Hematopoietic multipotent progenitor cell treated with erythropoietin and hydrocortisone succinate and interleukin-3 and kit ligand, for 17 days (in vitro differentiated cells): ENCODE data around the gene OCIAD1.
"Not testable (repeated sequence)": the region's sequence is repeated elsewhere in the genome, so short reads cannot be mapped to it uniquely, and the experiment has no call there.

ENCODE experiments used
- DNase-seq: peaks from one replicate; pipeline ENCODE4 v3.0.0-alpha.2; 2015; ENCODE audit warnings: low spot score

OCIAD1 gene, protein sequence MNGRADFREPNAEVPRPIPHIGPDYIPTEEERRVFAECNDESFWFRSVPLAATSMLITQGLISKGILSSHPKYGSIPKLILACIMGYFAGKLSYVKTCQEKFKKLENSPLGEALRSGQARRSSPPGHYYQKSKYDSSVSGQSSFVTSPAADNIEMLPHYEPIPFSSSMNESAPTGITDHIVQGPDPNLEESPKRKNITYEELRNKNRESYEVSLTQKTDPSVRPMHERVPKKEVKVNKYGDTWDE

DNA sequence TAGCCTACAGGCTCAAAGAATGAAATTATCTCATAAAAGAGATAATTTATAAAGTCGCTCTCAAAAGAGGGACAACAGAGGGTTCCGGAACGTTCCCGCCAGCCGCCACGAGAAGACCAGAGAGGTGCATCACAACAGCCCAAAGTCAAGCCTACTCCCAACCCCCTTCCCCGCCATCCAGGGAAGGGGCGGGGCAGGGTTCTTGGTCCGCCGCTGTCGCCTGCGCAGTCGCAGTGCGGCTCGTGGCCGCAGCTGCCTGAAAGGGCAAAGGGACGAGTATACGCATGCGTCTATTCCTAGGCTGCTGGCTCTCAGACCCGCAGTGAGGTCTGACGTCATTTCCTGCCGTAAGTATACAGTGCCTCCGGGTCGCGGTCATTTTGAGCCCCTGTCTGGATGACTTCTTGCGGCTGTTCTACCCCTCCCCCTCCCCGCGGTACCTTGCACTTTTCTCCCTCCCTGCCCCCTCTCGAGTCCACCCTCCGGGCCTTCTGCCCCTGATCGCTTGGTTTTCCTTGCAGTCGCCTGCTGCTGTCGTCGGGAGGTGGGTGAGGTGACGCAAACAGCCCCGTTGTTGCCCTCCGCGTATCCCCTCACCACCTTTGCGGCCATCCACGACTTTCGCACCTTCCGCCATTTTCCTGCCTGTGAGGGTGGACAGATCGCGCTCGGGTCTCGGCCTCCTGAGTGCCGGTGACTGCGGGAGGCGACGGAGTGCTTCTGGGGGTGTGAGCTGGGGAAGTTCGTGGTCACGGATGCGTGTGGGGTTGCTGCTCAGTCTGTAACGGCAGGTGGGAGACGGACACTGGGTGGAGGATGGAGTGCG, at the start of gene OCIAD1:
Gene OCIAD1, plus strand, starts transcription at position 383 of the 826 bp plus-strand sequence. CDS start 1,537 bp downstream, outside the sequence.
- DNase-seq, result peak; percentile 97

DNA sequence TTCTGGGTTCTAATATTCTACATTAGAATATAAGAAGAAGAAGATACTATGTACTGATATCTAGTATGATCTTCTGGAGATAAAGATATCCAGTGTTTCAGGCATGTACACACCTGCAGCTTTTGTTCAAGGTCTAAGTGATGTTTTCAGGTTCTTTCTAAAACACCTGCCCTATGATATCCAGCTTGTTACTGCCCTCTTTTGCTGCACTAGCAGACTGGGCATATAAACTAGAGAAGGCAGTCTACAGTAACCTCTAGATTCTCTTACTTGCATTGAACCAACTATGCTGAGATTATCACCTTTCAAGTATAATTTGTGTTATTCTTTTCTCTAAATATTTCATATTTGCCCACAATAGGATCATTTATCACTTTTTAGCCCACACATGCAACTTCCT, 48.9 kb upstream of the OCIAD1 start:
- no peak for DNase-seq

DNA sequence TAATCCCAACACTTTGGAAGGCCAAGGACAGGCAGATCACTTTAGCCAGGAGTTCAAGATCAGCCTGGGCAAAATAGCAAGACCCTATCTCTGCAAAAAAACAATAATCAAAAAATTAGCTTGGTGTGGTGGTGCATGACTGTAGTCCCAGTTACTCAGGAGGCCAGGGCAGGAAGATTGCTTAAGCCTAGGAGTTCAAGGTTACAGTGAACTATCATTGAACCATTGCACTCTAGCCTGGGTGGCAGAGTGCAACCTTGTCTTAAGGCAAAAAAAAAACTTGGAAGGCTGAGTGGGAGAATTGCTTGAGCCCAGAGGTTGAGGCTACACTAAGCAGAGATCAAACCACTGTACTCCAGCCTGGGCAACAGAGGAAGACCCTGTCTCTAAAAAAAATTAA, 45.6 kb upstream of the OCIAD1 start:
- DNase-seq, result no peak

DNA sequence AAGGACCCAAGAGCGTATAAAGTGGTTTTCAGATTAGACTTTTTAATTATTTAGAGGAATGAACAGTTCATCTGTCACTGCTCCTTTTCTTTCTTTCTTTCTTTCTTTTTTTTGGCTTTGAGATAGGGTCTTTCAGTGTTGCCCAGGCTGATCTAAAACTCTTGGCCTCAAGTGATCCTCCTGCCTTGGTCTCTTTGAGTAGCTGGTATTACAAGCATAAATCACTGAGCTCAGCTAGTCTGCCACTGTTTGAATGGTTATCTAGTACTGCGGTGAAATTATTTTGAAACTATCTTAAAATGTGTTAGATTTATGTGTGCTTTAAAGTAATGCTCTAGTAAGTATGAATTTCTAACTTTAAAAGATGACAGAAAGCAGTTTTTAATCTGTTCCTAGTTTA, 44.3 kb upstream of the OCIAD1 start:
- DNase-seq, result no peak

DNA sequence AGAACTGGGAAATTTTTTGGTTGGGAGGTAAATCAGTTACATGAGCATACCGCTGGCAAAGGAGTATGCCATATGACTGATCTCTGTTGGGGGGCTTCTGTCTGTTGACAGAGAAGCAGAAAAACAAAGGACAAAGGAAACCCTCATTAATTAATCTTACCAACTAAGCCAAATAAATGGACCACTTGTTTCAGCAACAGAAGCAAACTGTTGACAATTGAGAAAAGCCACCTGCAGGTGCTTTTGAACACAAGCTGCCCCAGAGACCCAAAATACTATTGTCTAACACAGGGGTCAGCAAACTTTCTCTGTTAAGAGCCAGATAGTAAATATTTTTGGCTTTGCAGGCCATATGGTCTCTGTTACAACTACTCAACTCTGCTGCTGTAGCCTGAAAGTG, 43.8 kb upstream of the OCIAD1 start:
- DNase-seq, result no peak

DNA sequence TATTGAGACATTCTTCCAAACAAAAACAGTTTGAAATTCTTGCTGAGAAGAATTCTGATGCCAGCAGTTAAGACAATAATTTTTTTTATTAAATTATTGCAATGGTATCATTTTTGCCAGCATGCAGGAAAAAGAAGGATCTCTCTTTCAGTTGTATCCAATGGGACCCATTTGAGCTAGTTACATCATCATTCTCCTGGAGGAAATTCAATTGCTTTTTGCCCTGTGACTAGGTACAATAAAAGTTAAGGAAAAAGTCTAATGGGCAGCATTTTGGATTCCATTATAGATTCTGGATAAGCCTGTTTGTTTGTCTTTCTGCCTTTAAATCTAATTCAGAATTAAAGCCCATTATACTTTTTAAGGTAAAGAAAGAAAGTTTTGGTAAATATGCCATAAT, 40.3 kb upstream of the OCIAD1 start:
- DNase-seq, result no peak

DNA sequence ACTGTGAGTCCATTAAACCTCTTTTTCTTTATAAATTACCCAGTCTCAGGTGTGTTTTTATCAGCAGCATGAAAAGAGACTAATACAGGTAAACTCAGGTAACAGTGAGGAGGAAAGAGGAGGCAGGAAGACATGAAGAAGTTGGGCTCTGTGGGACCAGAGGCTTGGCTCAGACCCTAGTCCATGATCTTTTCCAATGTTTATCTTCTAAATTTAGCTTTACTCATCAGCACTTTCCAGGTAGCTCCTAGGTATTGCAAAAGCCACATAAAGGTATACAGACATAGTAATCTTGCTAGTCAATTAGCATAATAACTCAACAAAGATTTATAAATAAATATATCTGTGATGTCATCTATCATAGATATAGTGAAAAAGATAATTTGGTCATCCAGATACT, 39.6 kb upstream of the OCIAD1 start:
- DNase-seq, result no peak

DNA sequence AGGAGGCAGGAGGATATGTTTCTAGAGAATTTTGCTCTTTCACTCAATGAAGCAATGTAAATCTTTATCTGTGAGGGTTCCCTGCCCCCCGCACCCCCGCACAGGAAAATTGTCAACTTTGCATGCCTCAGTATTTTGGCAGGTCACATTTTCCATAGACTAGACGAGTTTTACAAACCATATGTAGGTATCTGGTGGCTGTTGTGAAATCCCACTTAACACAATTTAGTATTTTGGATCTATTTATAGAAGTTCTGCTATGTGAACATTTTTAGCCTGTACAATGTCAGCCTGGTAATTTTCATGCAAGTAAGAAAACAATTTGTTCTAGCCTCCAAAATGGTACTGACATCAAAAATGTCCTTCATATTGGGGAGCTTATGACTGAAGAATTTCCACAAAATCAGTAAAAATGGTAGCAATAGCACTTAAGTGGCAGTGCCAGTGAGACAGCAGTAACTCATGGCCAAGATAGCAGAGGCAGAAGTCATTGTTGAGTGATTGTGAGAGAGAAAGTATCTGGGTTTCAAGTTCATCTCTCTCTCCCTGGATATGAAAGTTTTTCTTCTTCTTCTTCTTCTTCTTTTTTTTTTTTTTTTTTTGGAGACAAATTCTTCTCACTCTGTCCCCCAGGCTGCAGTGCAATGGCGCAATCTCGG, 38.4 kb upstream of the OCIAD1 start:
- no peak for DNase-seq

DNA sequence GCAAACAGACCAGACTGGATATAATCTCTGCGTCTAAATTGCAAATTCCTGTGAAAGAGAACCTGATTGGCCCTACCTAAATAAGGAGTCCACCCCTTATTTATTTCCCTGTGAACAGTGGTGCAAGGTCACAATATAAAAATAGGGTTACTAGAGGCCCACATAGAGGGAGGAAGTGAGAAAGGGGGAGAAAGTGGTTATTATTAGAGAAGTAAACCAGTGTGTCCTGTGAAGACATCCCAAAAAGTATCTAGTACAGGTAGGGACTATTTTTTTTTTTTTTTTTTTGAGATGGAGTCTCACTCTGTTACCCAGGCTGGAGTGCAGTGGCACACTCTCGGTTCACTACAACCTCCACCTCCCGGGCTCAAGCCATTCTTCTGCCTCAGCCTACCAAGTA, 35.8 kb upstream of the OCIAD1 start:
- no peak for DNase-seq

DNA sequence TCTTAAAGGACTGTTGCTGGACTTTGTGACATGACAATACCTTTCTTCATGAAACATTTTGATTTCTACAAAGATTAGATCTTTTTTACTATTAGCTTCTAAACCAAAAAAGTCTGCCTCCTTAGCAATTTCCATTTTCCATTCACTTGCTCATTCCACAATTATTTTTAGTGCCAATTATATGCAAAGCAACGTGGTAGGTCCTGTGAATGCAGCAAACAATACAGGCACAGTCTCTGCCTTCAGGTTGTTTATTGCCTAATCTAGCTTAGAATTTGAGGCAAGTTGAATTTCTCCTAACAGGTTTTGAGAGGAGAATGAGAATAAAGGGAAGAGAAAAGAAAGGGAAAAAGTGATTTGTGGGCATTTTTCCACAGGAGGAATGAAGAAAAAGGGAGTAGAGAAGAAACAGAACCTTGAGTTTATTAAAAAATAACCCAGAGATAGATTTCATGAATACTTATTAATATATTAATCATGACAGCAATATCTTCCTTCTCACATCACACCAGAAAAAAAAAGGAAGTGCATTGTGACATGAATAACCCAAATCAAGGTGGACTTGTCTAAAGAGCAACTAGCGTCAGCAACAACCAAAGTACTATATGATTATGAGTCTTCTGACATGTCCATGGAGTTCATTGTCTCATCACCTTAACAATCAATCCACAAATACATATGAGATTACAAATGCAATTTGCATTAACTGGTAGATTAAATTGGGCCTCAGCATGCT, 34.5 kb upstream of the OCIAD1 start:
- no peak for DNase-seq

DNA sequence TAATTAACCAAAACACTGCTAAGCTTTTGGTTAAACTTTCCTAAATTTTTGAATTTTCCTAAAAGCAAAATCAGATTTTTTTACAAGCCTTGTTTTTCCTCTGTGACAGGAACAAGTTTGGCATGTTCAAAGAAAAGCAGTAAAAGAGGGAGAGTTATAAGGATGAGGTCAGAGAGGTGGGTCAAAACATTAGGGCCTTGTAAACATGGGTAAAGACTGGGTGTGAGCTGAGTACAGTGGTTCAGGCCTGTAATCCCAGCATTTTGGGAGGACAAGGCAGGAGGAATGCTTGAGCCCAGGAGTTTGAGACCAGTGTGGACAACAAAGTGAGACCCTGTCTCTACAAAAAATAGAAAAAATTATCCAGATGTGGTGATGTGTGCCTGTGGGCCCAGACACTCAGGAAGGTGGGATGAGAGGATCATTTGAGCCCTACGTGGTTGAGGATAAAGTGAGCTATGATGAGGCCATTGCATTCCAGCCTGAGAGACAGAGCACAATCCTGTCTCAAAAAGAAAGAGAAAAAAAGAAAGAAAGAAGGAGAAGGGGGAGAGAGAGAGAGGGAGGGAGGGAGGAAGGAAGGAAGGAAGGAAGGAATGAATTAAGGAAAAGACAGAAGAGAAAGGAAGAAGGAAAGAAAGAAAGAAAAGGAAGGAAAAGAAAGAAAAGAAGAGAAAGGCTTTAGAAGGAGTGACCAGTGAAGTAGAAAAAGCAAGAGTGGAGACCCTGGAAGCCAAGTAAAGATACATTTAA, 33.8 kb upstream of the OCIAD1 start:
- DNase-seq, result no peak

DNA sequence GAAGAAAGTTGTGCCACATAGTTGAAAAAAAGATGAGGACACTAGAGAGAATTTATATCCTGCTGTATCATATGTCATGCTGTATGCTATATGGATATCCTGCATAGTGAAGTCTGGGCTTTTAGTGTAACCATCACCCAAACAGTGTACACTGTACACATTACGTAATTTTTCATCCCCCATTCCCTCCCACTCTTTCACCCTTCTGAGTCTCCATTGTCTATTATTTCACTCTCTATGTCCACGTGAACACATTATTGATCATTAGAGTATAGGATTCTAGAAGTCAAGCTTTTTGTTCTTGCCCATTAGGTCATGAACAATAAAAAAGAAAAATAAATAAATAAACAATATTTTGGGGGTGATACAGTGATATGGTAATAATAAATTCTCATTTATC, 32.8 kb upstream of the OCIAD1 start:
- DNase-seq, result no peak

DNA sequence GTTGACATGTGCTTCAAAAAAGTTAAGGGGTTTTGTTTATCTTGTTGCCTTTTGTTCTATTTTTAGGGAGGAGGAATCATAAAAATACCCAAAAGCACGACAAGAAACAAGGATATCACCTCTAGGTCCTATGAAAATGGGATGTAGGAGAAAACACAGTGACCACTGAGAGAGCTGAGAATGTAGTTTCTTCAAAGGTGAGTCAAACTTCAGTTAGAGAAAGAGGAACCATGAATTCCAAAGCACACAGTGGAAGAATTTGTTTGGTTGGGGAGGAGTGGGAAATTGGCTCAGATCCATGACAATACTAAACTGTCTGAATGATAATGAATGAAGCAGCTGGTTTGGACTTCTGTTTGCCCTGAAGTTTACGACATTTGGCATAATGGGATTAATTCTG, 31.7 kb upstream of the OCIAD1 start:
- no peak for DNase-seq

DNA sequence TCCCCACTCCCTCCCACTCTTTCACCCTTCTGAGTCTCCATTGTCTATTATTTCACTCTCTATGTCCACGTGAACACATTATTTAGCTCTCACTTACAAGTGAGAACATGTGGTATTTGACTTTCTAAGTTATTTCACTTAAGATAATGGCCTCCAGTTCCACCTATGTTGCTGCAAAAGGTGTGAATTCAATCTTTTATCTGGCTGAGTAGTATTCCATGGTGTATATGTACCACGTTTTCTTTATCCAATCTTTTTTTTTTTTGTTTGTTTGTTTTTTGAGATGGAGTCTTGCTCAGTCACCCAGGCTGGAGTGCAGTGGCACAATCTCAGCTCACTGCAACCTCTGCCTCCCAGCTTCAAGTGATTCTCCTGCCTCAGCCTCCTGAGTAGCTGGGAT, 30.7 kb upstream of the OCIAD1 start:
- not testable (repeated sequence) for DNase-seq

DNA sequence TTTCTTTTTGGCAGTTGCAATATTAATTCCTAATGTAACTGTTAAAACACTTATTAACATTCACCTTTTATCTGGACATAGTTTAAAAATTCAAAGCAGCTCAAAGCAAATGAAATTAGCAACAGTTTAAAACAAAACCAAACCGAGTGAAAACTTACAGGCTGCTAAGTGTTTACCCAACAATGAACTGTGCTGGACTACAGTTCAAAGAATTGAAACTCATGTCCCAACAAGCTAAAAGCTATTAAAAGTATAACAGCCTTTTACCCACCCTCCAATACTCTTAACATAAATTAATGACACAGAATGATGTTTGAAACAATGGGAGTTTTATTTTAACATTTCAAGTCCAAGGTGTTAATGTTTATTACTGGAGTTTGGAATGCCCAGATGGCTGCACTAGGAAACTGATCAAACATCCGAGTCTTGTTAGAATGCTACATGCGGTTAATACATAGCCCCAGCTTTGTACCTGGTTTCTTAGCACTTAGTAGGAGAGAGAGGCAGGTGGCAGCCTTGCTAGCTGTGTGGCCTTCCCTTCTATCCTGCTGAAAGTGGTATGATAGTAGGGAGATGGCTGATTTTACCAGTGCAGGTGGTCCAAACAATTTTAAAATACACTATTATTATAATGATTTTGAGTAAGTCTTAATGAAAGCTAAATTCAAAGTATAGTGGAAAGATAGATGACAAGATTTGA, 29.7 kb upstream of the OCIAD1 start:
- no peak for DNase-seq

DNA sequence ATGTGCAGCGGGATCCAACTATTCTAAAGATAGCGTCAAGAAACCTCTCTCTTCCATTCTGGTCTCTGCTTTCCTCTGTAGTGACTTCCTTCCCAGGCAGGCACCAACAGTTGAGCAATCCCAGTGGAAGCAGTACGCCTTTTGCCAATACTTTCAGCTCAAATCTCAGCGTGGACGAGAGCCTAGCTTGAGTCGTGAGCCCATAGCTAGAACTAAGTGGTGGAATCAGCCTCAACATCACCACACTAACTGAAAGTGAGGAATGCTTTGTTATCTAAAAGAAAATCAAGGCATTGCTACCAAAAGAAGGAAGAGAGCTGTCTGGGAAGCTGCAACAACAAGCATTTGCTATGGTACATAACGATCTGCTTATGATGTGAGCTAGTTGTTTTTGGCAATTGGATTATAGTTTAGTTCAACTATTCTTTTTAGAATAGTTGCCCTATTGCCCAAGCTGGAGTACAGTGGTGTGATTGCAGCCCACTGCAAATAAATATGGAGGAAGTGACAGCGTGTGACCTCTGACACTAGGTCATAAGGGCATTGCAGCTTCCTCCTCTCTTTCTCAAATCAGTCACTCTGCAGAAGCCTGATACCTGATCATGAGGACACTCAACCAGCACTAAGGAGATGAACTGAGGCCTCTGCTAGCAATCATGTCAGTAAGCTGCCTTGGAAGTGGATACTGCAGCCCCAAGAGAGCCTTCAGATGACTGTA, 26.1 kb upstream of the OCIAD1 start:
- no peak for DNase-seq

DNA sequence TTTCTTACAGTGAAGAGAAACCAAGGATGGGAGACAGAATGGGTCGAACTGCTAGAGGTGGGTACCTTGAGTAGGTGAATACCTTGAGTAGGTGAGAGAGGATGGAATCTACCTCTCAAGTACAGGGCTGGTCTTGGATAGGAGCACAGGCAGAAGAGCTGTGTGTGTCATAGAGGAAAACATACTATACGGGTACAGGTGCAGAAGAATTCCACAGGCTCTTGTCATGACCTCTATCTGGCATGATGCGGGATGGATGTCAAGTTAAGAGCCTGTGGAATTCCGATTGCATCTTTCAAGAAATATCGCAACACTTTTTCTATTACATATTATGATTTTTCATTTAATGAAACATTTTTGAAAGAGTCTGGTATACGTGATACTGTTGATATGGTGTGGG, 18.0 kb upstream of the OCIAD1 start:
- no peak for DNase-seq

DNA sequence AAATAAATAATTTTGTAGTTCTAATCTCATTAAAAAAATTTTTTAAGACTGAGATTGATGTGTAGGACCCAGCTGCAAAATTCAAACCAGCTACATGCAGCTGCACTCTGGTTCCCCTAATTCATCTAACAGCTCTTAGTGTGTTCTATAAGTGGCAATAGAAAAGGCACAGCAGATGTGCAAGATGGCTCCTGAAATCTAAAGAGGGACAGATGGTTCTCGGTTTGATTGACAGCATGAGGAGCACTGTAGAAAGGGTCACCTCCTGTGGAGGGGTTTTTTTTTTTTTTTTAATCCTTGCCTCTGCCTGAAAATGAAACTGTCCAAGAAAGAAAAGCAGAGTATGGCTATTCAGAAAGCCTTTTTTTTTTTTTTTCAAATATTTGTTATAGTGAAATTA, 16.9 kb upstream of the OCIAD1 start:
- no peak for DNase-seq

DNA sequence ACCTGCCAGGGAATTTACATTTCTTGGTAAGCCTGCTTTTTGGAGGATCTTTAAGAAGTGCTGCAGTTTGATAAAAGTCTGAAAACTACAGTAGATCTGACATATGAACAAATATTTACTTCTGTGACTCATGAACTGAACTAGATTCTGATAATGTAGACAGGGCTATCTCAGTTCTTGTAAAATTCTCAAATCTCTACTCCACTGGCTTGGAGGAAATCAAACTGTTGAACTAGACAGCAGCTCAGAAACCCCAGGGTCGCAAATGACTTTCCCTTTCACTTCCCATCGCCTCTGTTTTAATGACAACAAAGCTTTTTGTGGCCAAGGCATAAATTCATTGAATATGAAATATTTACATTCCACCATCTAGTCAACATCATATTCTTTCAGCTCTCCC, 15.4 kb upstream of the OCIAD1 start:
- DNase-seq, result no peak

DNA sequence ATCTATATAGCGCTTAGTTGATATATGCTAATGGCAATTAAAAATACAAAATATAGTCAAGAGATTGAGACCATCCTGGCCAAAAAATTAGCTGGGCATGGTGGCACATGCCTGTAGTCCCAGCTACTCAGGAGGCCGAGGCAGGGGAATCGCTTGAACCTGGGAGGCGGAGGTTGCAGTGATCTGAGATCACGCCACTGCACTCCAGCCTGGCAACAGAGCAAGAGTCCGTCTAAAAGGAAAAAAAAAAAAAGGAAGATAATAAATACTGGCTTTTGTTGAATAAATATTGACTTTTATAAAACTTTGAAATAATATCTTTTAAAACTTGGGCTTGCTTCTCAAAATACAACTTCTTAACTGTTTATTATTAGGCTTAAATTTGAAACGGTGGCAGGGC, 14.6 kb upstream of the OCIAD1 start:
- DNase-seq, result not testable (repeated sequence)
